BE2C (cell line): ENCODE measurements around the gene ZW10.
"Not testable (repeated sequence)": the region's sequence is repeated elsewhere in the genome, so short reads cannot be mapped to it uniquely, and the experiment has no call there.

Experiments
- DNase-seq: peaks from one replicate; pipeline ENCODE4 v3.0.0-alpha.2; 2020
- H3K27me3 ChIP-seq: fragments of 250-450 bp; sonication (Bioruptor Pico); 2 replicates; pipeline ENCODE4 v1.5.1; 2020; ENCODE audit warnings: mild to moderate bottlenecking
- H3K36me3 ChIP-seq: fragments of 250-450 bp; sonication (Bioruptor Pico); 2 replicates; pipeline ENCODE4 v1.5.1; 2020; ENCODE audit warnings: mild to moderate bottlenecking
- H3K4me1 ChIP-seq: fragments of 250-450 bp; sonication (Bioruptor Pico); 2 replicates; pipeline ENCODE4 v1.5.1; 2020
- H3K4me3 ChIP-seq: 2 replicates; pipeline ENCODE4 v1.5.1; 2011; ENCODE audit warnings: low read depth, low read length
- H3K9me3 ChIP-seq: fragments of 250-450 bp; sonication (Bioruptor Pico); 2 replicates; pipeline ENCODE4 v1.5.1; 2020
- CTCF ChIP-seq: IDR thresholded peaks from 2 replicates; pipeline ENCODE4 v1.5.1; 2012; ENCODE audit warnings: mild to moderate bottlenecking, low read depth, low read length

ZW10 gene

GRCh38 chr11:113808931-113809330 lies 35.4 kb upstream of the ZW10 start:
- Histone ChIP-seq H3K36me3 (peaks cover 24% of the 10 kb centered on the region), H3K4me1 (no peaks in the 10 kb centered on the region), H3K27me3 (no peaks in the 10 kb centered on the region), H3K4me3 (no peak overlapping the region), H3K9me3 (no peaks in the 10 kb centered on the region)
- TF ChIP-seq CTCF: no peak
- no peak for DNase-seq

- DNase-seq: peak; percentile 63
- no peaks in the 10 kb centered on the region for H3K9me3 ChIP-seq
- no peak overlapping the region for H3K4me3 ChIP-seq
- peaks cover 28% of the 10 kb centered on the region for H3K36me3 ChIP-seq
- H3K27me3 ChIP-seq: no peaks in the 10 kb centered on the region
- peak; percentile 80 for TF ChIP-seq CTCF
- H3K4me1 ChIP-seq: no peaks in the 10 kb centered on the region; the same call in 1 of the 2 replicates
Measured at GRCh38 chr11:113806406-113806805, 32.9 kb upstream of the ZW10 start.

GRCh38 chr11:113805640-113806039 lies 32.1 kb upstream of the ZW10 start:
- H3K4me1 ChIP-seq: no peaks in the 10 kb centered on the region; the same call in 1 of the 2 replicates
- H3K27me3 ChIP-seq: no peaks in the 10 kb centered on the region
- no peak for DNase-seq
- H3K9me3 ChIP-seq: no peaks in the 10 kb centered on the region
- peaks cover 26% of the 10 kb centered on the region for H3K36me3 ChIP-seq
- no peak overlapping the region for H3K4me3 ChIP-seq
- TF ChIP-seq CTCF: no peak

GRCh38 chr11:113802621-113803020 lies 29.1 kb upstream of the ZW10 start:
- H3K27me3 ChIP-seq: no peaks in the 10 kb centered on the region
- peaks cover 30% of the 10 kb centered on the region for H3K36me3 ChIP-seq
- no peak for TF ChIP-seq CTCF

GRCh38 chr11:113796663-113797259 lies 23.3 kb upstream of the ZW10 start:
- Histone ChIP-seq H3K36me3 (peaks cover 10% of the 10 kb centered on the region), H3K4me1 (no peaks in the 10 kb centered on the region; the same call in 1 of the 2 replicates), H3K4me3 (no peak overlapping the region), H3K9me3 (no peaks in the 10 kb centered on the region), H3K27me3 (no peaks in the 10 kb centered on the region)
- peak; percentile 55 for DNase-seq
- TF ChIP-seq CTCF: peak; percentile 81

More at GRCh38 chr11:113802621-113803020, 29.1 kb upstream of the ZW10 start:
- Histone ChIP-seq H3K9me3 (no peaks in the 10 kb centered on the region), H3K4me3 (no peak overlapping the region), H3K4me1 (no peaks in the 10 kb centered on the region; the same call in 1 of the 2 replicates)
- no peak for DNase-seq

- no peaks in the 10 kb centered on the region for H3K9me3 ChIP-seq
- H3K4me1 ChIP-seq: no peaks in the 10 kb centered on the region
- no peak for DNase-seq
- TF ChIP-seq CTCF: no peak
- H3K27me3 ChIP-seq: no peaks in the 10 kb centered on the region
- H3K4me3 ChIP-seq: no peak overlapping the region
- H3K36me3 ChIP-seq: no peaks in the 10 kb centered on the region
Measured at GRCh38 chr11:113789675-113790320, 16.3 kb upstream of the ZW10 start.

- H3K27me3 ChIP-seq, H3K4me3 ChIP-seq, H3K36me3 ChIP-seq: not testable (repeated sequence)
Measured at GRCh38 chr11:113789016-113789415, 15.5 kb upstream of the ZW10 start.

More at GRCh38 chr11:113789016-113789415, 15.5 kb upstream of the ZW10 start:
- H3K4me1 ChIP-seq, H3K9me3 ChIP-seq, DNase-seq: not testable (repeated sequence)
